Mucosa of descending colon (tissue), 3 donors: ENCODE measurements around the gene FLT4. TPM values are rescaled to one million over a fixed set of nuclear protein-coding genes. Genes with fewer than 3 reads are reported as not detected.

Source experiments
- ATAC-seq: fragments of 200-7000 bp; cut with Tn5 transposase; one replicate; pipeline ENCODE4 v1.9.1; 2020; ENCODE audit warnings: mild to moderate bottlenecking, moderate library complexity
- DNase-seq, 3 donors: peaks; one replicate each; pipeline ENCODE4 v3.0.0-alpha.2; 2020
- H3K36me3 ChIP-seq: fragments of 200-600 bp; one replicate; pipeline ENCODE4 v1.8.0; 2021; ENCODE audit warnings: low read depth, mild to moderate bottlenecking
- H3K4me1 ChIP-seq: fragments of 200-600 bp; one replicate; pipeline ENCODE4 v1.8.0; 2021; ENCODE audit warnings: low read depth, mild to moderate bottlenecking
- H3K4me3 ChIP-seq: fragments of 200-600 bp; one replicate; pipeline ENCODE4 v1.8.0; 2021; ENCODE audit warnings: mild to moderate bottlenecking
- H3K9me3 ChIP-seq: fragments of 200-600 bp; one replicate; pipeline ENCODE4 v1.8.0; 2021; ENCODE audit warnings: mild to moderate bottlenecking
- intact Hi-C, 2 donors: fragments of 100-400 bp; cut with DNase I in 1 of 2; cut with micrococcal nuclease in 1 of 2; formaldehyde crosslinking; loops; one replicate each; pipeline versions ENCODE4 v1.11.0 to v1.11.1; 2022; cut with DNase I, micrococcal nuclease
- total RNA-seq, 3 donors: library from RNA; stranded (reverse); fragmentation: NEBNext Ultra II Directional in 2 of 3; extraction: Animal tissue kit (Norgen Biotek cat#: 25700) in 2 of 3; gene quantifications; one replicate each; pipeline versions ENCODE4 v1.2.1 to v1.2.4, GENCODE V29; 2021 to 2023
- TF ChIP-seq, protein P1 (sequence below): fragments of 200-600 bp; IDR thresholded peaks from one replicate; pipeline ENCODE4 v1.8.0; 2022; ENCODE audit warnings: antibody characterized with exemption, mild to moderate bottlenecking
- donor health status: DM: no; HTN: no; CAD: no; lungs with moderate emphysema.
- donor health status: DM: no; HTN: no; CAD: no.
- donor health status: DM: no; HTN: yes; CAD: no.

FLT4 gene
- total RNA-seq, 3 donors from 2014 or later, result 2.8 to 9.7 (median 6.0) TPM

DNA sequence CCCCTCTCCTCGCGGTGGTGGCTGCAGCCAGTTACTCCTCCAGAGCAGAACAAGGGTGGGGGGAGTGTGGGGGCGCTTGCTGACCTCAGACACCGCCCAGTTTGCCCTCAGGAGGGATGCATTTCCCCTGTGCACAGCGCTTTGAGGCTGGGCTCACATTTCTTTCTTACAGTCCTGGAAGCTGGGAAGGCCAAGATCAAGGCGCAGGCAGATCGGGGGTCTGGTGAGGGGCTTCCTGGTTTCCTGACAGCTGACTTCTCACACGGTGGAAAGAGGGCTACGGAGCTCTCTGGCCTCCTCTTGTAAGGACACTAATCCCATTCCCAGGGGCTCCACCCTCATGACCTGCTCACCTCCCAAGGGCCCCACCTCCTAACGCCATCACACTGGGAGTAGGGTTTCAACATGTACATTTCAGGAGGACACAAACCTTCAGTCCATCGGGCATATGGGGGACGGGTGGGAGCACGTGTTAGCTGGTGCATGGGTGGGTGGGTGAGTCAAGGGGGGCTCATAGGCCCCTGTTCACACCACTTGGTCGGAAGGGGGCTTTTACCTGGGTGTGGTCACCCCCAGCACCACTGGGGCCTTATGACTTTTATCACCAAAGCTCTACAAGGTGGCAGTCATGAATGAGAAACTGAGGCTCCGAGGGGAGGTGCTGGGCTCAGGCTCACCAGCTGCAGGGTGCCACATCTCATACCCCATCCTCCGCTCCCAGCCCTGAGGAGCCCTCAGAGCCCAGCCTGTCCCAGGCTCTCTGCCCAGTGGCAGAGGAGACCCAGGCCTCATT lies 50.4 kb downstream of the FLT4 start:
- ATAC-seq, result no peak

DNA sequence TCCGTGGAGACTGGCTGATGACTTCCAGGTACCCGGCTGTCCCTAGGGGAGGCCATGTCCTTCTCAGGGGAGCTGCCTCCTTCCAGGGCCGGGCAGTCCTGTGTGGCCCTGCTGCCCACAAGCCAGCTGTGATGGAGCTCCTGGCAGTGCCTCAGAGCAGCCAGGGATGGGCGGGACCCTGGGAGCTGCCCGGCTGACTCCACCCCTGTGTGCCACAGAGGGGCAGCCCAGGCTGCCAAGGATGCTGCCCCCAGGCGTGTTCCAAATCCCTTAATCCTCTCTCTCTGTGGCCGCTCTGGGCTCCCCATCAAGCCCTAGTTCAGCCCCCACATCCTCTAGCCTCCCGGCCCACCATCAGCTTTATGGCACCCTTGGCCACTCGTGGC lies 51.1 kb downstream of the FLT4 start:
- ATAC-seq (no peak), DNase-seq (no peak)
- TF ChIP-seq, protein P1, sequence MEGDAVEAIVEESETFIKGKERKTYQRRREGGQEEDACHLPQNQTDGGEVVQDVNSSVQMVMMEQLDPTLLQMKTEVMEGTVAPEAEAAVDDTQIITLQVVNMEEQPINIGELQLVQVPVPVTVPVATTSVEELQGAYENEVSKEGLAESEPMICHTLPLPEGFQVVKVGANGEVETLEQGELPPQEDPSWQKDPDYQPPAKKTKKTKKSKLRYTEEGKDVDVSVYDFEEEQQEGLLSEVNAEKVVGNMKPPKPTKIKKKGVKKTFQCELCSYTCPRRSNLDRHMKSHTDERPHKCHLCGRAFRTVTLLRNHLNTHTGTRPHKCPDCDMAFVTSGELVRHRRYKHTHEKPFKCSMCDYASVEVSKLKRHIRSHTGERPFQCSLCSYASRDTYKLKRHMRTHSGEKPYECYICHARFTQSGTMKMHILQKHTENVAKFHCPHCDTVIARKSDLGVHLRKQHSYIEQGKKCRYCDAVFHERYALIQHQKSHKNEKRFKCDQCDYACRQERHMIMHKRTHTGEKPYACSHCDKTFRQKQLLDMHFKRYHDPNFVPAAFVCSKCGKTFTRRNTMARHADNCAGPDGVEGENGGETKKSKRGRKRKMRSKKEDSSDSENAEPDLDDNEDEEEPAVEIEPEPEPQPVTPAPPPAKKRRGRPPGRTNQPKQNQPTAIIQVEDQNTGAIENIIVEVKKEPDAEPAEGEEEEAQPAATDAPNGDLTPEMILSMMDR, result no peak
- Histone ChIP-seq H3K4me1 (no peaks in the 10 kb centered on the region), H3K9me3 (no peaks in the 10 kb centered on the region), H3K36me3 (no peaks in the 10 kb centered on the region), H3K4me3 (no peak overlapping the region)
- intact Hi-C loops, result no loop called here

More for the DNA sequence above, 50.4 kb downstream of the FLT4 start:
- DNase-seq, result peak in 1 of 3 donors; percentile 23
- intact Hi-C loops, result no loop called here
- TF ChIP-seq, protein P1, result no peak
- Histone ChIP-seq H3K4me1 (no peaks in the 10 kb centered on the region), H3K9me3 (no peaks in the 10 kb centered on the region), H3K36me3 (no peaks in the 10 kb centered on the region), H3K4me3 (no peak overlapping the region)

DNA sequence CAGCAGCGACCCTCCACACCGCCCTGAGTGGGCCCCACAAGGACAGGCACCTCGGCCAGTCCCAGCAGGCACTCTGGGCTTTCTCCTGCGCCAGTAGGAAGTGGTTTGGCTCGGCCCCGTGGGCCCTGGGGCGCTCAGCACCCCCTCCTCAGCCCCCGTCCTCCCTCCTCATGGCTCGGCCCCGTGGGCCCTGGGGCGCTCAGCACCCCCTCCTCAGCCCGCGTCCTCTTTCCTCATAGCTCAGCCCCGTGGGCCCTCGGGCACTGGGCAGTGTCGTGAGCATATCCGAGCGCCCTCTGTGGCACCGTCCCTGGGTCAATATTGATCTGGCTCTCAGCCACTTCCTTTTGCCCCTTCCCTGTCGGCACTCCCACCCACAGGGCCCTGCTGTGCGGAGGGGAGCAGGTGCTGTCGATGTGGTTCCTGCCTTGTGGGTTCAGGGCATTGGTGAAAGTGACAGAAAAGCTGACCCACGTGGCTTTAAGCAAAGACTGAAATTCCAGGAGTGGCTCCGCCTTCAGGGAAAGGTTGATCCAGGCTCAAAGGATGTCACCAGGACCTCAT lies 52.6 kb downstream of the FLT4 start:
- Histone ChIP-seq H3K4me1 (no peaks in the 10 kb centered on the region), H3K4me3 (no peak overlapping the region), H3K36me3 (no peaks in the 10 kb centered on the region), H3K9me3 (no peaks in the 10 kb centered on the region)
- TF ChIP-seq, protein P1, result no peak
- intact Hi-C loops, result no loop called here
- ATAC-seq (no peak), DNase-seq (no peak)

DNA sequence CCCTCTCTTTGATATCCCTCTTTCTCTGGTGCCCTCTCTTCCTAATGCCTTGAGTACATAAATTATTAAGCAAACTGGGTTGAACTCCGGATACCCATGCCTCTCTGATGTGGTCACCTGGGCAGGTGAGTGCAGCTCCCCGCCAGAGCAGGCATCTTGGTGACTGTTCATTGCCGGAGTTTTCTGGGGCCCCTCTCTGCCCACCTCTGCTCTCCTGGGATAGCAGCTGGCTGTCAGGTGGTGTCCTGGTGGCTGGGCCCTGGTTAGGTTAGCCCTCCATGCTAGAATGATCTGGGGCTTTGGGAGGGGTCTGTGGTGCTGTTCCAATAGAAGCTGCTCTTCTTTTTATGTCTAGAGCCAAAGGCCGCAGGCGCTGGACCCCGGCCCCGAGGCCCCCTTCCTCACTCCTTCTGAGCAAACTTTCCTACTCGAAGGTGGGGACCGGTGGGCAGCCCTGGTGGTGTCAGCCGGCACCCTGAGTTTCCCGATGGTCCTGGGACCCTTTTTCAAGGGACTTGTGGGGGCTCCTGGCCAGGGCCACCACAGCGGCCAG lies 53.2 kb downstream of the FLT4 start:
- Histone ChIP-seq H3K36me3 (no peaks in the 10 kb centered on the region), H3K4me1 (no peaks in the 10 kb centered on the region), H3K4me3 (no peak overlapping the region), H3K9me3 (no peaks in the 10 kb centered on the region)
- TF ChIP-seq, protein P1, result no peak
- intact Hi-C loops, result no loop called here
- DNase-seq (no peak), ATAC-seq (no peak)

DNA sequence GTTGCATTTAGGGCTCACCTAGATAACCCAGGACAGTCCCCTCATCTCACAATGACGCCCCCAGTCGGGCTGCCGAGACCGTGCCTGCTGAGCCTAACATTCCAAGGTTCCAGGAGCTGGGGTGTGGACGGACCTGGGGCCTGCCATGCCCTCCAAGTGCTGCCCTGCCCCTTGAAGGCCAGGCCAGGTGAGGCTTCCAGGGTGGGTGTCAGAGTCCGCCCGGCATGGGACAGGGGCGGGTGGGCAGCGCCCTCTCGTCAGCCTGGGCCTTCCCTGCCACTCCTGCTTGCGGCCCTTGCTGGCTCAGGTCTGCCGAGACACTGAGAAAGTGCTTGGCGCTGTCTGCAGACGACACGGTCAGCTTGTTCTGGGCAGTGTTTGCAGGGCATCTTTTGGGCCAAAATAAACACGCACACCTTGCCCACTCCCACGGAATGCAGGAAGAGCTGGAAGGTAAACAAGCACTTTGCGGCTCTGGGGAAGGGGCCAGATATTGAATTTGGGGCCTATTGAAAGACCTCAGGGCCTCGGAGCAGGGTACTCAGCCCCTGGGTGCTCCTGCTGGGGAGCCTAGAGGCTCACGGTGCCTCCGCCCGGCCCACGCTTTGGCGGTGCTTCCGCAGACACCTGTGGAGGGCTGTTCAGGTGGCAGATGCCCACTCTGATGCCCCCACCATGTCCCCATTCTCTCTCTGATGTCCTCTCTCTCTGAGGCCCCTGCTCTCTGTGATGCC lies 53.9 kb downstream of the FLT4 start:
- DNase-seq (no peak), ATAC-seq (no peak)
- TF ChIP-seq, protein P1, result no peak
- intact Hi-C loops, result no loop called here
- Histone ChIP-seq H3K9me3 (no peaks in the 10 kb centered on the region), H3K36me3 (no peaks in the 10 kb centered on the region), H3K4me3 (no peak overlapping the region), H3K4me1 (no peaks in the 10 kb centered on the region)
